SK-N-SH treated with all-trans-retinoic acid at 6 μM for 48 hours (cell line): ENCODE results near the gene EGR1.
A peak's percentile ranks its signal among the peaks of the same experiment; 100 is the strongest.
"Not testable (repeated sequence)": the region's sequence is repeated elsewhere in the genome, so short reads cannot be mapped to it uniquely, and the experiment has no call there.

Experiments used
- ATAC-seq: fragments of 200-7000 bp; cut with Tn5 transposase; 3 replicates; pipeline ENCODE4 v1.9.1; 2020; ENCODE audit warnings: mild to moderate bottlenecking, moderate library complexity
- ARNTL ChIP-seq: fragments of 450-650 bp; formaldehyde crosslinking; IDR thresholded peaks from 2 replicates; pipeline ENCODE4 v1.5.0; 2020; ENCODE audit warnings: low read depth, mild to moderate bottlenecking, moderate library complexity, borderline replicate concordance
- CSDC2 ChIP-seq: fragments of 250-450 bp; sonication (Bioruptor Pico); IDR thresholded peaks from 2 replicates; pipeline ENCODE4 v1.5.0; 2020; ENCODE audit warnings: mild to moderate bottlenecking, moderate library complexity
- GLIS3 ChIP-seq: fragments of 250-450 bp; sonication (Bioruptor Pico); IDR thresholded peaks from 2 replicates; pipeline ENCODE4 v1.5.0; 2020; ENCODE audit warnings: mild to moderate bottlenecking, moderate library complexity
- ISL1 ChIP-seq: fragments of 250-450 bp; sonication (Bioruptor Pico); IDR thresholded peaks from 2 replicates; pipeline ENCODE4 v2.1.2; 2022; ENCODE audit warnings: mild to moderate bottlenecking, moderate library complexity
- OSR1 ChIP-seq: fragments of 250-450 bp; sonication (Bioruptor Pico); IDR thresholded peaks from 2 replicates; pipeline ENCODE4 v1.8.0; 2022; ENCODE audit warnings: moderate library complexity, mild to moderate bottlenecking, inconsistent platforms
- POU6F1 ChIP-seq: fragments of 250-450 bp; sonication (Bioruptor Pico); IDR thresholded peaks from 2 replicates; pipeline ENCODE4 v1.8.0; 2021; ENCODE audit warnings: low read depth, mild to moderate bottlenecking, moderate library complexity, borderline replicate concordance
- RARB ChIP-seq: fragments of 250-450 bp; sonication (Bioruptor Pico); IDR thresholded peaks from 2 replicates; pipeline ENCODE4 v1.8.0; 2021; ENCODE audit warnings: mild to moderate bottlenecking, moderate library complexity
- SNAI2 ChIP-seq: fragments of 250-450 bp; sonication (Bioruptor Pico); IDR thresholded peaks from 2 replicates; pipeline ENCODE4 v1.5.0; 2020; ENCODE audit warnings: mild to moderate bottlenecking, moderate library complexity
- TCF4 ChIP-seq: fragments of 250-450 bp; sonication (Bioruptor Pico); IDR thresholded peaks from 2 replicates; pipeline ENCODE4 v1.8.0; 2021; ENCODE audit warnings: mild to moderate bottlenecking, moderate library complexity, borderline replicate concordance
- TOX ChIP-seq: fragments of 250-450 bp; sonication (Bioruptor Pico); IDR thresholded peaks from 2 replicates; pipeline ENCODE4 v1.8.0; 2021; ENCODE audit warnings: mild to moderate bottlenecking, moderate library complexity, borderline replicate concordance
- TSHZ2 ChIP-seq: fragments of 250-450 bp; sonication (Bioruptor Pico); IDR thresholded peaks from 2 replicates; pipeline ENCODE4 v1.5.0; 2020; ENCODE audit warnings: mild to moderate bottlenecking, moderate library complexity
- ZC3H10 ChIP-seq: fragments of 250-450 bp; sonication (Bioruptor Pico); IDR thresholded peaks from 2 replicates; pipeline ENCODE4 v1.5.1; 2021; ENCODE audit warnings: mild to moderate bottlenecking, moderate library complexity
- ZFP3 ChIP-seq: fragments of 250-450 bp; sonication (Bioruptor Pico); IDR thresholded peaks from 2 replicates; pipeline ENCODE4 v1.5.0; 2020; ENCODE audit warnings: mild to moderate bottlenecking, moderate library complexity
- ZNF565 ChIP-seq: fragments of 450-650 bp; formaldehyde crosslinking; conservative IDR thresholded peaks from 2 replicates; pipeline ENCODE4 v1.5.0; 2020; ENCODE audit warnings: low read depth, mild to moderate bottlenecking, moderate library complexity
- ZNF70 ChIP-seq: fragments of 450-650 bp; formaldehyde crosslinking; IDR thresholded peaks from 2 replicates; pipeline ENCODE4 v1.5.0; 2020; ENCODE audit warnings: mild to moderate bottlenecking, moderate library complexity
- ZNF8 ChIP-seq: fragments of 450-650 bp; formaldehyde crosslinking; IDR thresholded peaks from 2 replicates; pipeline ENCODE4 v1.5.0; 2020; ENCODE audit warnings: mild to moderate bottlenecking, moderate library complexity
- TF ChIP-seq, protein P1 (sequence below): fragments of 250-450 bp; sonication (Bioruptor Pico); IDR thresholded peaks from 2 replicates; pipeline ENCODE4 v1.8.0; 2020; ENCODE audit warnings: mild to moderate bottlenecking, moderate library complexity, borderline replicate concordance
- TF ChIP-seq, protein P2 (sequence below): fragments of 250-450 bp; sonication (Bioruptor Pico); IDR thresholded peaks from 2 replicates; pipeline ENCODE4 v1.5.1; 2021; ENCODE audit warnings: mild to moderate bottlenecking, moderate library complexity

The EGR1 gene

DNA sequence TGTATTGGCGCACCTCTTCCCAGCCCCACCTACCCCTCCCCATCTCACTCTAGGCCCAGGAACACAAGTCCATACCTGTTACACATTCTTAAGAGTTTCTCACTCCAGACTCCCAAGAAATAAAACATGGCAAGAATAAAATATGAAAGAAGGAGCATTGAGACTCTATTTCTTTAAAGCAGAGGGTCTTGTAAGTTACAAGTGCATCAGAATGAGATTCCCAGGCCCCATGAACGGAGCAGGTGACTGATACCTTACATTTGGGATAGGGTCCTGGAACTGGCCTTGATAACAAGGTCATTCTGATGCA, 5.7 kb downstream of the EGR1 start:
- TF ChIP-seq ZC3H10 (CRISPR knock-in tag): no peak
- no peak for TF ChIP-seq TCF4 (CRISPR knock-in tag)
- TF ChIP-seq TSHZ2: no peak
- TF ChIP-seq POU6F1 (CRISPR knock-in tag): no peak
- TF ChIP-seq ISL1 (CRISPR knock-in tag): no peak
- TF ChIP-seq ZNF565 (CRISPR knock-in tag): no peak
- TF ChIP-seq TOX (CRISPR knock-in tag): no peak; the same call in 1 of the 2 replicates
- TF ChIP-seq CSDC2 (CRISPR knock-in tag): no peak
- TF ChIP-seq ZNF70 (CRISPR knock-in tag): no peak
- no peak for TF ChIP-seq SNAI2 (CRISPR knock-in tag)
- no peak for TF ChIP-seq ZFP3
- TF ChIP-seq GLIS3 (CRISPR knock-in tag): no peak
- TF ChIP-seq, protein P1, sequence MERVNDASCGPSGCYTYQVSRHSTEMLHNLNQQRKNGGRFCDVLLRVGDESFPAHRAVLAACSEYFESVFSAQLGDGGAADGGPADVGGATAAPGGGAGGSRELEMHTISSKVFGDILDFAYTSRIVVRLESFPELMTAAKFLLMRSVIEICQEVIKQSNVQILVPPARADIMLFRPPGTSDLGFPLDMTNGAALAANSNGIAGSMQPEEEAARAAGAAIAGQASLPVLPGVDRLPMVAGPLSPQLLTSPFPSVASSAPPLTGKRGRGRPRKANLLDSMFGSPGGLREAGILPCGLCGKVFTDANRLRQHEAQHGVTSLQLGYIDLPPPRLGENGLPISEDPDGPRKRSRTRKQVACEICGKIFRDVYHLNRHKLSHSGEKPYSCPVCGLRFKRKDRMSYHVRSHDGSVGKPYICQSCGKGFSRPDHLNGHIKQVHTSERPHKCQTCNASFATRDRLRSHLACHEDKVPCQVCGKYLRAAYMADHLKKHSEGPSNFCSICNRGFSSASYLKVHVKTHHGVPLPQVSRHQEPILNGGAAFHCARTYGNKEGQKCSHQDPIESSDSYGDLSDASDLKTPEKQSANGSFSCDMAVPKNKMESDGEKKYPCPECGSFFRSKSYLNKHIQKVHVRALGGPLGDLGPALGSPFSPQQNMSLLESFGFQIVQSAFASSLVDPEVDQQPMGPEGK (CRISPR knock-in tag): no peak
- no peak; the same call in 1 of the 2 replicates for TF ChIP-seq ARNTL
- TF ChIP-seq OSR1 (CRISPR knock-in tag): no peak
- TF ChIP-seq ZNF8 (CRISPR knock-in tag): no peak
- TF ChIP-seq, protein P2, sequence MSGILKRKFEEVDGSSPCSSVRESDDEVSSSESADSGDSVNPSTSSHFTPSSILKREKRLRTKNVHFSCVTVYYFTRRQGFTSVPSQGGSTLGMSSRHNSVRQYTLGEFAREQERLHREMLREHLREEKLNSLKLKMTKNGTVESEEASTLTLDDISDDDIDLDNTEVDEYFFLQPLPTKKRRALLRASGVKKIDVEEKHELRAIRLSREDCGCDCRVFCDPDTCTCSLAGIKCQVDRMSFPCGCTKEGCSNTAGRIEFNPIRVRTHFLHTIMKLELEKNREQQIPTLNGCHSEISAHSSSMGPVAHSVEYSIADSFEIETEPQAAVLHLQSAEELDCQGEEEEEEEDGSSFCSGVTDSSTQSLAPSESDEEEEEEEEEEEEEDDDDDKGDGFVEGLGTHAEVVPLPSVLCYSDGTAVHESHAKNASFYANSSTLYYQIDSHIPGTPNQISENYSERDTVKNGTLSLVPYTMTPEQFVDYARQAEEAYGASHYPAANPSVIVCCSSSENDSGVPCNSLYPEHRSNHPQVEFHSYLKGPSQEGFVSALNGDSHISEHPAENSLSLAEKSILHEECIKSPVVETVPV (CRISPR knock-in tag): no peak
- no peak for TF ChIP-seq RARB
- TF ChIP-seq, all 23 proteins: peak for 0
- ATAC-seq: peak; percentile 8

DNA sequence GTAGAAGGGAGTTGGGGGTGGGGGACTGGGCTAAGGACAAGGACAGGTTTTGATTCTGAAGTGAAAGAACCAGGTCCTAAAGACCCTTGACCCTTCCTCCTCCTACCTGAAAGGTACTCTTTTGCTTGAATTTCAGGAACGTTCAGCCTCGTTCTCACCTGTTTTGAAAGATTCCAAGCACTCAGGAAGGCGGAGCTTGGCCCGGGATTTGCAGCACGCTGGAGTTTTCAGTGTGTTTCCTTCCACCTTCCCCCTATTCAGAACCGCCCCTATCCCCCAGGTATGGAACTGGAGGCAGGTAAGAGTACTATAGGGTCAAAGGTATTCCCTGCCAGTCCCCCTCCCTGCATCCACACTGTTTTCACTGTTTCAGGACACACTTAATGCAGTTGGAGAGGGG, 7.1 kb downstream of the EGR1 start:
- ATAC-seq: peak; percentile 0; the same call in 2 of the 3 replicates
- TF ChIP-seq, protein P1 (CRISPR knock-in tag): no peak
- no peak for TF ChIP-seq CSDC2 (CRISPR knock-in tag)
- TF ChIP-seq GLIS3 (CRISPR knock-in tag): no peak
- TF ChIP-seq ZFP3: no peak
- TF ChIP-seq, protein P2 (CRISPR knock-in tag): no peak
- TF ChIP-seq RARB: no peak
- TF ChIP-seq, all 23 proteins: peak for 0

GRCh38 chr5:138473151-138473550, 7.9 kb downstream of the EGR1 start:
- not testable (repeated sequence) for ATAC-seq
